GM12878 (cell line): Measurements from ENCODE around the gene ZNF407. TPM values are rescaled to one million over a fixed set of nuclear protein-coding genes. Genes with fewer than 3 reads are reported as not detected.

ENCODE experiments used
- ATAC-seq: fragments of 200-7000 bp; cut with Tn5 transposase; 3 replicates; pipeline ENCODE4 v1.9.1; 2020; ENCODE audit warnings: mild to moderate bottlenecking, moderate library complexity
- BruUV-seq: library from RNA; stranded (reverse); fragments of 400-500 nt; replicated peaks from 2 replicates; lab custom pipeline; 2021; lab: Mats Ljungman, UMichigan
- CTCF ChIA-PET: fragments of 300-600 bp; sonication (Branson Sonifier 250); formaldehyde crosslinking; extraction: SDS; loops from one replicate; lab custom pipeline; 2021; ENCODE audit warnings: inconsistent platforms; lab: Yijun Ruan, JAX
- POLR2A ChIA-PET: fragments of 350-600 bp; formaldehyde crosslinking; extraction: SDS; loops from one replicate; lab custom pipeline; 2021; ENCODE audit warnings: inconsistent platforms; lab: Charles Lee
- RAD21 ChIA-PET: fragments of 300-600 bp; sonication (Branson Sonifier 250); formaldehyde crosslinking; loops from one replicate; lab custom pipeline; 2023; ENCODE audit warnings: antibody characterized with exemption; ENCODE audit not compliant: unreplicated experiment; lab: Charles Lee
- SMC1A ChIA-PET: fragments of 300-600 bp; sonication (Branson Sonifier 250); formaldehyde crosslinking; loops from one replicate; lab custom pipeline; 2023; ENCODE audit not compliant: unreplicated experiment, uncharacterized antibody; lab: Charles Lee
- DNase-seq: peaks from one replicate; pipeline ENCODE4 v3.0.0-alpha.2; 2011; ENCODE audit warnings: low read depth, low spot score
- FAIRE-seq: peaks from 3 replicates; lab custom pipeline; 2011; peaks lifted over from hg19 to GRCh38; lab: Jason Lieb, UNC
- H2AFZ ChIP-seq: 2 replicates; pipeline ENCODE4 v1.6.0; 2011; ENCODE audit warnings: low read depth, low read length, control low read depth; ENCODE audit not compliant: control insufficient read depth
- H3K27ac ChIP-seq: 2 replicates; pipeline ENCODE4 v1.5.1; 2011; ENCODE audit warnings: control low read depth; ENCODE audit not compliant: control insufficient read depth, insufficient read depth
- H3K27me3 ChIP-seq, 2 experiments: replicated peaks in 1 of 2; 2 replicates each; pipeline versions ENCODE4 v1.6.0 to v1.6.1; 2011; ENCODE audit warnings: low read length in 1 of 2; ENCODE audit not compliant: control insufficient read depth in 2 of 2, insufficient read depth in 2 of 2
- H3K36me3 ChIP-seq, 2 experiments: 2 replicates each; pipeline ENCODE4 v1.5.1; 2011; ENCODE audit warnings: low read length in 1 of 2; ENCODE audit not compliant: control insufficient read depth in 2 of 2, insufficient read depth in 2 of 2
- H3K4me1 ChIP-seq: 2 replicates; pipeline ENCODE4 v1.6.1; 2011; ENCODE audit warnings: mild to moderate bottlenecking, low read length, moderate library complexity, mixed read lengths; ENCODE audit not compliant: control insufficient read depth, insufficient read depth
- H3K4me2 ChIP-seq: 2 replicates; pipeline ENCODE4 v1.6.0; 2011; ENCODE audit warnings: control low read depth; ENCODE audit not compliant: control insufficient read depth, insufficient read depth
- H3K4me3 ChIP-seq: fragments of 200-600 bp; sonication (generic); 2 replicates; pipeline ENCODE4 v1.5.1; 2016
- H3K79me2 ChIP-seq: 2 replicates; pipeline ENCODE4 v1.6.0; 2011; ENCODE audit warnings: low read length; ENCODE audit not compliant: control insufficient read depth, insufficient read depth
- H3K9ac ChIP-seq: 2 replicates; pipeline ENCODE4 v1.8.0; 2011; ENCODE audit warnings: low read length, control low read depth, mixed read lengths; ENCODE audit not compliant: control insufficient read depth, insufficient read depth
- H3K9me3 ChIP-seq: replicated peaks from 3 replicates; pipeline ENCODE4 v1.5.1; 2011; ENCODE audit warnings: mild to moderate bottlenecking, low read length; ENCODE audit not compliant: control insufficient read depth, insufficient read depth
- H4K20me1 ChIP-seq: 2 replicates; pipeline ENCODE4 v1.6.0; 2011; ENCODE audit not compliant: control insufficient read depth, insufficient read depth
- CEBPZ ChIP-seq: fragments of 150-350 bp; IDR thresholded peaks from 2 replicates; pipeline ENCODE4 v1.6.1; 2016; ENCODE audit warnings: low read depth, low read length
- HDGF ChIP-seq: fragments of 450-650 bp; IDR thresholded peaks from 2 replicates; pipeline ENCODE4 v1.6.1; 2016; ENCODE audit warnings: antibody characterized with exemption
- IKZF1 ChIP-seq: fragments of 450-650 bp; conservative IDR thresholded peaks from 2 replicates; pipeline ENCODE4 v1.6.1; 2017; ENCODE audit warnings: antibody characterized with exemption, mild to moderate bottlenecking
- POLR2A ChIP-seq: IDR thresholded peaks from 2 replicates; pipeline ENCODE4 v1.6.1; 2011; ENCODE audit warnings: low read depth, mild to moderate bottlenecking, low read length
- RBBP5 ChIP-seq: fragments of 200-600 bp; sonication (generic); conservative IDR thresholded peaks from 2 replicates; pipeline ENCODE4 v1.6.1; 2016
- WGBS: methylation state at CpG from one replicate; pipeline ENCODE4 v1.1.6; 2016; ENCODE audit warnings: low lambda C conversion rate; ENCODE audit not compliant: insufficient replicate concordance, insufficient coverage; ENCODE audit errors: missing lambda C conversion rate; 5-methylcytosine and 5-hydroxymethylcytosine counted together
- in situ Hi-C: fragments of 300-500 bp; cut with MboI; formaldehyde crosslinking; loops from 9 replicates; pipeline ENCODE4 v1.14.3; 2018; ENCODE audit warnings: mixed read lengths
- intact Hi-C: fragments of 100-400 bp; cut with micrococcal nuclease; formaldehyde crosslinking; loops from one replicate; pipeline ENCODE4 v1.14.2; 2022; ENCODE audit not compliant: unreplicated experiment
- polyA plus RNA-seq, 11 experiments: library from polyadenylated mRNA; depleted of rRNA in 4 of 11; unstranded in 6 of 11; stranded (reverse) in 5 of 11; fragments of >200 nt; fragmentation: Nextera tagmentation in 4 of 11; fragmentation: Illumina TruSeq in 1 of 11; extraction: Ambion mirVana in 4 of 11; extraction: Trizol in 1 of 11; gene quantifications; 1 replicate in 1 of 11; 2 replicates in 10 of 11; pipeline versions ENCODE4 v1.2.1 to v1.2.3, GENCODE V29; 2011 to 2016; ENCODE audit warnings: inconsistent platforms in 2 of 11, missing spikeins in 2 of 11, low read depth in 1 of 11
- total RNA-seq, 4 experiments: library from RNA; depleted of rRNA in 3 of 4; stranded (reverse); fragments of >200 nt in 3 of 4; fragmentation: Illumina TruSeq in 1 of 4; extraction: Trizol in 1 of 4; gene quantifications; 2 replicates each; pipeline versions ENCODE4 v1.2.1 to v1.2.3, GENCODE V29; 2013 to 2021

The ZNF407 gene
- total and polyA plus RNA-seq, 10 of the 15 experiments (the other 5 are each of a cell fraction or from before 2014, with no cell fraction given), result 0.69 to 11.6 (median 5.3) TPM

DNA sequence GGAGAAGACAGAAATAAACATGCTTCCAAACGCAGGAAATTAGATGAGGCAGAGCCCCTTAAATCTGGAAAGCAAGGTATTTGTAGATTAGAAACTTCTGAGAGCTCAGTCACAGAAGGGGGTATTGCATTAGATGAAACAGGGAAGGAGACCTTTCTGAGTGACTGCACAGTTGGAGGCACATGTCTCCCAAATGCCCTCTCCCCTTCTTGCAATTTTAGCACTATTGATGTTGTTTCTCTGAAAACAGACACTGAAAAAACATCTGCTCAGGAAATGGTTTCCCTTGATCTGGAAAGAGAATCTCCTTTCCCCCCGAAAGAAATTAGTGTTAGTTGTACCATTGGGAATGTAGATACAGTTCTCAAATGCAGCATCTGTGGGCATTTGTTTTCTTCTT, 33.5 kb downstream of the ZNF407 start:
- no TSS peak for BruUV-seq
- in situ Hi-C loops (loop anchor here (25.0 kb wide), 1 partner anchor 1731 kb away; no protein-coding TSS in a partner anchor), intact Hi-C loops (no loop called here)
- no peak overlapping the region for H3K9ac ChIP-seq
- SMC1A ChIA-PET, result no interaction called here
- H3K4me1 ChIP-seq, result no peaks in the 10 kb centered on the region
- FAIRE-seq (no peak), ATAC-seq (no peak), DNase-seq (no peak)
- H3K27ac ChIP-seq, result no peak overlapping the region
- CTCF ChIA-PET, result no interaction called here
- H3K79me2 ChIP-seq, result no peaks in the 10 kb centered on the region; the same call in 1 of the 2 replicates
- no peaks in the 10 kb centered on the region for H3K27me3 ChIP-seq
- H3K36me3 ChIP-seq, result peaks cover 3 to 12% of the 10 kb centered on the region in 2 experiments
- POLR2A ChIA-PET, result no interaction called here
- no peak for TF ChIP-seq IKZF1
- no peak for TF ChIP-seq HDGF
- TF ChIP-seq RBBP5, result no peak
- TF ChIP-seq CEBPZ, result no peak
- TF ChIP-seq POLR2A, result no peak
- no peak overlapping the region for H3K4me2 ChIP-seq
- no peaks in the 10 kb centered on the region for H3K9me3 ChIP-seq
- H2AFZ ChIP-seq, result no peak overlapping the region
- H3K4me3 ChIP-seq, result no peak overlapping the region
- no peaks in the 10 kb centered on the region for H4K20me1 ChIP-seq
- RAD21 ChIA-PET, result no interaction called here
- whole genome bisulfite sequencing, result 71% methylated on average over 2 of the region's 2 CpGs
